Testis (tissue), 3 donors: ENCODE results near the gene RABGAP1L. TPM values are rescaled to one million over a fixed set of nuclear protein-coding genes. Genes with fewer than 3 reads are reported as not detected.

Source experiments
- DNase-seq: peaks from one replicate; pipeline ENCODE4 v3.0.0-alpha.2; 2019
- H3K27ac ChIP-seq, 2 donors: fragments of 200-600 bp; sonication (generic); one replicate each; pipeline ENCODE4 v1.5.1; 2019
- H3K27me3 ChIP-seq: fragments of 200-600 bp; sonication (generic); one replicate; pipeline ENCODE4 v1.5.1; 2019
- H3K36me3 ChIP-seq: fragments of 200-600 bp; sonication (generic); one replicate; pipeline ENCODE4 v1.5.1; 2017; ENCODE audit warnings: low read depth; ENCODE audit errors: missing control alignments
- H3K4me1 ChIP-seq: fragments of 200-600 bp; sonication (generic); one replicate; pipeline ENCODE4 v1.5.1; 2019
- H3K4me3 ChIP-seq, 2 donors: fragments of 200-600 bp; sonication (generic); one replicate each; pipeline ENCODE4 v1.5.1; 2017 to 2019
- H3K9me3 ChIP-seq: fragments of 200-600 bp; sonication (generic); one replicate; pipeline ENCODE4 v1.5.1; 2017
- CTCF ChIP-seq, 3 experiments: fragments of 450-650 bp in 2 of 3; fragments of 200-600 bp in 1 of 3; sonication (generic) in 1 of 3; IDR thresholded peaks; one replicate each; pipeline ENCODE4 v1.5.1; 2016 to 2019; ENCODE audit warnings: antibody characterized with exemption in 3 of 3, mild to moderate bottlenecking in 2 of 3, moderate library complexity in 1 of 3
- POLR2A ChIP-seq: fragments of 450-650 bp; IDR thresholded peaks from one replicate; pipeline ENCODE4 v1.6.1; 2017; ENCODE audit warnings: antibody characterized with exemption, mild to moderate bottlenecking, moderate library complexity
- whole genome bisulfite sequencing, 2 donors: methylation state at CpG; one replicate each; pipeline ENCODE4 v1.1.5; 2018; 5-methylcytosine and 5-hydroxymethylcytosine counted together
- intact Hi-C: fragments of 100-400 bp; cut with DNase I; formaldehyde crosslinking; loops from one replicate; pipeline ENCODE4 v1.15.1; 2023; ENCODE audit warnings: low total_unique reads
- polyA plus RNA-seq: library from polyadenylated mRNA; stranded (reverse); fragments of 350-450 nt; fragmentation: Illumina TruSeq; extraction: RNeasy Lipid Tissue Mini Kit (QIAGEN cat#74804); gene quantifications from one replicate; pipeline ENCODE4 v1.2.3, GENCODE V29; 2014; ENCODE audit warnings: low read depth, low replicate concordance; ENCODE audit not compliant: insufficient read depth
- total RNA-seq, 2 donors: library from RNA; depleted of rRNA; stranded (reverse); fragments of >200 nt; gene quantifications; one replicate each; pipeline ENCODE4 v1.2.3, GENCODE V29; 2016

Gene RABGAP1L
- total and polyA plus RNA-seq, 3 donors from 2014 or later = 40.5 to 53.1 (median 49.5) TPM

- intact Hi-C loops = no loop called here
- TF ChIP-seq POLR2A (no peak), CTCF (IDR thresholded peaks at IDR 0.05) (no peak)
- H3K9me3 ChIP-seq = no peaks in the 10 kb centered on the region
- H3K4me3 ChIP-seq = no peak overlapping the region
- no peaks in the 10 kb centered on the region for H3K27me3 ChIP-seq
- H3K4me1 ChIP-seq = no peaks in the 10 kb centered on the region
- H3K36me3 ChIP-seq = no peaks in the 10 kb centered on the region
- no peak overlapping the region for H3K27ac ChIP-seq
- DNase-seq = no peak
- 89 to 95% methylated on average over 1 of the region's 1 CpG for WGBS, 2 donors
Observed at GRCh38 chr1:174995916-174996315, 836.6 kb downstream of the RABGAP1L start.

DNA sequence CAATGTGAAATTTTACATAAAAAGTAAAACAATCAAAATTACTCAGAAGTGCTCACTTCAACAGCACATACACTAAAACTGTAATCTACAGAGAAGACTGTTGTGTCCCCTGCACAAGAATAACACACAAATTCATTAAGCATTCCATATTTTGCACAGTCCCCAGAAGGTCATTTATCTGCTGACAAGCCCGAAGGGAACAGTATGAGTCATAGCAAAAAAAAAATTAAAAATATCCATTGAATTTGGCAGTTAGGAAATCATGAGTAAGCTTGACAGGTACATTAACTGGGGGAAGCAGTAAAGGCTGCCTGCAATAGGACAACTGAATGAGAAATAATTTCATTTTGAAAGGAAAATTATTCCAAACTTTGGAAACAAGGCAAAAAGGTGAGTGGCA lies 837.2 kb downstream of the RABGAP1L start:
- DNase-seq = no peak
- TF ChIP-seq POLR2A (no peak), CTCF (IDR thresholded peaks at IDR 0.05) (no peak)
- Histone ChIP-seq H3K9me3 (no peaks in the 10 kb centered on the region), H3K27me3 (no peaks in the 10 kb centered on the region), H3K4me3 (no peak overlapping the region), H3K4me1 (no peaks in the 10 kb centered on the region), H3K36me3 (no peaks in the 10 kb centered on the region), H3K27ac (no peak overlapping the region)
- intact Hi-C loops = no loop called here
- WGBS, 2 donors = 67 to 73% methylated on average over 1 of the region's 1 CpG

GRCh38 chr1:174997041-174997440 lies 837.7 kb downstream of the RABGAP1L start:
- Histone ChIP-seq H3K36me3 (no peaks in the 10 kb centered on the region), H3K4me3 (no peak overlapping the region), H3K27me3 (no peaks in the 10 kb centered on the region), H3K9me3 (no peaks in the 10 kb centered on the region), H3K27ac (no peak overlapping the region), H3K4me1 (no peaks in the 10 kb centered on the region)
- TF ChIP-seq POLR2A (no peak), CTCF (IDR thresholded peaks at IDR 0.05) (no peak)
- WGBS, 2 donors = 78 to 80% methylated on average over 3 of the region's 3 CpGs
- no peak for DNase-seq
- intact Hi-C loops = no loop called here

- peak overlapping the region; percentile 95 to 98 for H3K27ac ChIP-seq
- peak overlapping the region; percentile 83 to 94 for H3K4me3 ChIP-seq
- peak; percentile 48 for DNase-seq
- WGBS, 2 donors = 12 to 16% methylated on average over 18 to 19 of the region's 19 CpGs
- intact Hi-C loops = no loop called here
- no peaks in the 10 kb centered on the region for H3K36me3 ChIP-seq
- TF ChIP-seq POLR2A (no peak), CTCF (IDR thresholded peaks at IDR 0.05) (peak; percentile 76 to 83 (median 81))
- no peaks in the 10 kb centered on the region for H3K9me3 ChIP-seq
- H3K4me1 ChIP-seq = peaks cover 5% of the 10 kb centered on the region
- no peaks in the 10 kb centered on the region for H3K27me3 ChIP-seq
Observed at GRCh38 chr1:174998569-174999215, 839.4 kb downstream of the RABGAP1L start.
